Progenitor cell of endocrine pancreas (in vitro differentiated cells): ENCODE results near the gene P4HA3. TPM values are rescaled to one million over a fixed set of nuclear protein-coding genes. Genes with fewer than 3 reads are reported as not detected.

Experiments used
- DNase-seq: peaks from one replicate; pipeline ENCODE4 v3.0.0; 2021; ENCODE audit warnings: low spot score; ENCODE audit not compliant: unreplicated experiment
- H3K27ac Mint-ChIP-seq: 2 replicates; pipeline ENCODE4 v1.8.0; 2021; ENCODE audit warnings: mild to moderate bottlenecking, moderate library complexity, mixed read lengths
- H3K27me3 Mint-ChIP-seq: 2 replicates; pipeline ENCODE4 v1.8.0; 2021; ENCODE audit warnings: mixed read lengths
- H3K36me3 Mint-ChIP-seq: 2 replicates; pipeline ENCODE4 v1.8.0; 2022; ENCODE audit warnings: mixed read lengths; ENCODE audit not compliant: insufficient read depth
- H3K4me1 Mint-ChIP-seq: 2 replicates; pipeline ENCODE4 v1.8.0; 2021; ENCODE audit warnings: low read depth, mixed read lengths
- H3K4me3 Mint-ChIP-seq: 2 replicates; pipeline ENCODE4 v1.8.0; 2021; ENCODE audit warnings: low read depth, mild to moderate bottlenecking, moderate library complexity, mixed read lengths
- H3K9me3 Mint-ChIP-seq: 2 replicates; pipeline ENCODE4 v1.8.0; 2021; ENCODE audit warnings: low read depth, mixed read lengths
- CTCF ChIP-seq: fragments of 200-600 bp; sonication (generic); IDR thresholded peaks from one replicate; pipeline ENCODE4 v1.5.0; 2021; ENCODE audit warnings: antibody characterized with exemption, mild to moderate bottlenecking; ENCODE audit not compliant: unreplicated experiment
- total RNA-seq: library from RNA; stranded (reverse); gene quantifications from 2 replicates; pipeline ENCODE4 v1.2.1, GENCODE V29; 2021

P4HA3 gene
- total RNA-seq, 1 donor from 2014 or later = 0.17 TPM

- TF ChIP-seq CTCF = no peak
- Mint-ChIP-seq H3K27ac (no peak overlapping the region), H3K27me3 (peaks cover 50% of the 10 kb centered on the region), H3K4me3 (no peak overlapping the region), H3K36me3 (no peaks in the 10 kb centered on the region), H3K4me1 (peaks cover under 1% of the 10 kb centered on the region), H3K9me3 (no peaks in the 10 kb centered on the region)
- no peak for DNase-seq
These were observed 4.8 kb downstream of the P4HA3 start for GRCh38 chr11:74306435-74307175.

GRCh38 chr11:74299015-74299414 is 12.4 kb downstream of the P4HA3 start:
- no peak for TF ChIP-seq CTCF
- Mint-ChIP-seq H3K4me1 (no peaks in the 10 kb centered on the region), H3K4me3 (no peak overlapping the region), H3K9me3 (no peaks in the 10 kb centered on the region), H3K27ac (no peak overlapping the region), H3K27me3 (peaks cover 2% of the 10 kb centered on the region), H3K36me3 (no peaks in the 10 kb centered on the region)
- no peak for DNase-seq

- Mint-ChIP-seq H3K4me1 (no peaks in the 10 kb centered on the region), H3K9me3 (no peaks in the 10 kb centered on the region), H3K27ac (no peak overlapping the region), H3K27me3 (peaks cover 3% of the 10 kb centered on the region), H3K36me3 (no peaks in the 10 kb centered on the region), H3K4me3 (no peak overlapping the region)
- DNase-seq = no peak
- TF ChIP-seq CTCF = no peak
These were observed 14.0 kb downstream of the P4HA3 start for GRCh38 chr11:74297484-74297883.

GRCh38 chr11:74288911-74289310 is 22.5 kb downstream of the P4HA3 start:
- DNase-seq = no peak
- H3K36me3 Mint-ChIP-seq = no peaks in the 10 kb centered on the region
- no peak overlapping the region for H3K27ac Mint-ChIP-seq
- H3K4me3 Mint-ChIP-seq = no peak overlapping the region
- TF ChIP-seq CTCF = no peak
- no peaks in the 10 kb centered on the region for H3K4me1 Mint-ChIP-seq
- no peaks in the 10 kb centered on the region for H3K9me3 Mint-ChIP-seq
- peaks cover 4% of the 10 kb centered on the region for H3K27me3 Mint-ChIP-seq

- no peaks in the 10 kb centered on the region for H3K9me3 Mint-ChIP-seq
- no peak overlapping the region for H3K27ac Mint-ChIP-seq
- H3K36me3 Mint-ChIP-seq = no peaks in the 10 kb centered on the region
- no peak for TF ChIP-seq CTCF
- H3K4me1 Mint-ChIP-seq = no peaks in the 10 kb centered on the region
- DNase-seq = no peak
- H3K27me3 Mint-ChIP-seq = peaks cover 3% of the 10 kb centered on the region
- H3K4me3 Mint-ChIP-seq = no peak overlapping the region
These were observed 23.3 kb downstream of the P4HA3 start for GRCh38 chr11:74288161-74288560.
